K562 (cell line): ENCODE measurements around the gene RPTOR. TPM values are rescaled to one million over a fixed set of nuclear protein-coding genes. Genes with fewer than 3 reads are reported as not detected.
A peak's percentile ranks its signal among the peaks of the same experiment; 100 is the strongest.

Experiments
- ATAC-seq: fragments of 200-7000 bp; cut with Tn5 transposase; 3 replicates; pipeline ENCODE4 v1.9.1; 2020; ENCODE audit warnings: moderate library complexity
- BruUV-seq: library from RNA; stranded (reverse); fragments of 400-500 nt; replicated peaks from 2 replicates; lab custom pipeline; 2021; lab: Mats Ljungman, UMichigan
- CTCF ChIA-PET: fragments of 300-600 bp; formaldehyde crosslinking; extraction: SDS; loops from one replicate; lab custom pipeline; 2021; ENCODE audit warnings: low intra/inter-chr PET ratio; lab: Yijun Ruan, JAX
- POLR2A ChIA-PET: fragments of 300-600, 350-650 bp; sonication (Branson Sonifier 250); formaldehyde crosslinking; extraction: SDS; loops from one replicate; lab custom pipeline; 2021; ENCODE audit warnings: antibody characterized with exemption, inconsistent platforms; lab: Yijun Ruan, JAX
- DNase-seq, 4 experiments: peaks; one replicate each; pipeline versions ENCODE4 v3.0.0 to v3.0.0-alpha.2; 2011 to 2018; ENCODE audit warnings: low spot score in 3 of 4, mixed read lengths in 3 of 4; ENCODE audit errors: extremely low read depth in 1 of 4
- FAIRE-seq: peaks from 2 replicates; lab custom pipeline; 2011; peaks lifted over from hg19 to GRCh38; lab: Jason Lieb, UNC
- H2AFZ ChIP-seq: 2 replicates; pipeline ENCODE4 v1.6.0; 2011; ENCODE audit warnings: low read depth, low read length, control low read depth, inconsistent platforms
- H3K27ac ChIP-seq: fragments of 200-600 bp; 3 replicates; pipeline ENCODE4 v1.8.0; 2011; ENCODE audit warnings: low read depth, mild to moderate bottlenecking, control low read depth, inconsistent platforms, low read length, moderate library complexity, mixed read lengths; ENCODE audit errors: extremely low read depth
- H3K27me3 ChIP-seq, 2 experiments: fragments of 300-600 bp in 1 of 2; 2 replicates in 1 of 2; 3 replicates in 1 of 2; pipeline versions ENCODE4 v1.6.0 to v1.8.0; 2011; ENCODE audit warnings: inconsistent platforms in 2 of 2, low read length in 2 of 2, mild to moderate bottlenecking in 1 of 2, mixed read lengths in 1 of 2, moderate library complexity in 1 of 2; ENCODE audit not compliant: control insufficient read depth in 2 of 2, insufficient read depth in 2 of 2
- H3K36me3 ChIP-seq: fragments of 300-600 bp; 3 replicates; pipeline ENCODE4 v1.8.0; 2011; ENCODE audit warnings: mild to moderate bottlenecking, low read length, inconsistent platforms; ENCODE audit not compliant: control insufficient read depth, insufficient read depth
- H3K4me1 ChIP-seq, 2 experiments: fragments of 200-600 bp in 1 of 2; replicated peaks in 1 of 2; 2 replicates in 1 of 2; 3 replicates in 1 of 2; pipeline versions ENCODE4 v1.5.1 to v1.8.0; 2011; ENCODE audit warnings: inconsistent platforms in 2 of 2, low read length in 2 of 2, mild to moderate bottlenecking in 1 of 2, mixed read lengths in 1 of 2, moderate library complexity in 1 of 2; ENCODE audit not compliant: control insufficient read depth in 2 of 2, insufficient read depth in 2 of 2
- H3K4me2 ChIP-seq: 2 replicates; pipeline ENCODE4 v1.6.1; 2011; ENCODE audit warnings: low read length, control low read depth, inconsistent platforms, mixed read lengths; ENCODE audit not compliant: insufficient read depth
- H3K4me3 ChIP-seq: fragments of 200-600 bp; sonication (generic), shearing (Covaris generic); 2 replicates; pipeline ENCODE4 v1.5.1; 2016; ENCODE audit warnings: control low read depth, inconsistent platforms
- H3K79me2 ChIP-seq: fragments of 200-600 bp; 3 replicates; pipeline ENCODE4 v1.8.0; 2011; ENCODE audit warnings: low read length, inconsistent platforms; ENCODE audit not compliant: control insufficient read depth, insufficient read depth
- H3K9ac ChIP-seq, 2 experiments: 2 replicates each; pipeline versions ENCODE4 v1.6.0 to v1.6.1; 2011; ENCODE audit warnings: low read depth in 2 of 2, low read length in 2 of 2, control low read depth in 1 of 2, inconsistent platforms in 1 of 2, mild to moderate bottlenecking in 1 of 2, mixed read lengths in 1 of 2; ENCODE audit not compliant: insufficient read depth in 1 of 2
- H3K9me1 ChIP-seq: one replicate; pipeline ENCODE4 v1.6.0; 2011; ENCODE audit warnings: inconsistent platforms, mild to moderate bottlenecking, low read length, moderate library complexity; ENCODE audit not compliant: control insufficient read depth, insufficient read depth
- H3K9me3 ChIP-seq: replicated peaks from 2 replicates; pipeline ENCODE4 v1.5.1; 2011; ENCODE audit warnings: low read depth, low read length, inconsistent platforms; ENCODE audit not compliant: control insufficient read depth, insufficient read depth
- H4K20me1 ChIP-seq: replicated peaks from 2 replicates; pipeline ENCODE4 v1.6.1; 2011; ENCODE audit warnings: low read length, inconsistent platforms, mixed read lengths; ENCODE audit not compliant: control insufficient read depth, insufficient read depth
- CTCF ChIP-seq, 3 experiments: IDR thresholded peaks in 2 of 3; conservative IDR thresholded peaks in 1 of 3; 2 replicates each; pipeline ENCODE4 v1.5.1; 2011 to 2012; ENCODE audit warnings: low read length in 3 of 3, mild to moderate bottlenecking in 3 of 3, control low read depth in 2 of 3, improper control_type of control experiment in 1 of 3, inconsistent platforms in 1 of 3, low read depth in 1 of 3, mixed read lengths in 1 of 3, moderate library complexity in 1 of 3; ENCODE audit not compliant: insufficient read depth in 2 of 3
- FOXK1 ChIP-seq: sonication (generic); formaldehyde crosslinking; IDR thresholded peaks from 2 replicates; pipeline ENCODE4 v1.8.0; 2022; ENCODE audit warnings: missing genetic modification reagents, mild to moderate bottlenecking, borderline replicate concordance
- HIVEP1 ChIP-seq: fragments of 250-450 bp; sonication (Bioruptor Pico); IDR thresholded peaks from 2 replicates; pipeline ENCODE4 v1.4.0; 2020; ENCODE audit warnings: mild to moderate bottlenecking
- RBM22 ChIP-seq: fragments of 200-400 bp; formaldehyde crosslinking; IDR thresholded peaks from 2 replicates; pipeline ENCODE4 v1.6.1; 2018; ENCODE audit warnings: low read length, low read depth; ENCODE audit not compliant: poor library complexity, severe bottlenecking
- RFX7 ChIP-seq: fragments of 250-450 bp; sonication (Bioruptor Pico); IDR thresholded peaks from 2 replicates; pipeline ENCODE4 v1.5.1; 2021; ENCODE audit warnings: mild to moderate bottlenecking
- TSHZ1 ChIP-seq: fragments of 250-450 bp; sonication (Bioruptor Pico); IDR thresholded peaks from 2 replicates; pipeline ENCODE4 v1.4.0; 2020; ENCODE audit warnings: mild to moderate bottlenecking, moderate library complexity
- ZNF384 ChIP-seq: IDR thresholded peaks from 2 replicates; pipeline ENCODE4 v1.6.1; 2012; ENCODE audit warnings: low read depth, low read length, improper control_type of control experiment
- WGBS: fragments of 100-300 bp; shearing (Covaris generic); methylation state at CpG from one replicate; pipeline ENCODE4 v1.1.6; 2016; ENCODE audit warnings: low coverage, mixed read lengths; ENCODE audit not compliant: insufficient coverage; ENCODE audit errors: missing lambda C conversion rate; 5-methylcytosine and 5-hydroxymethylcytosine counted together
- in situ Hi-C: fragments of 300-500 bp; cut with MboI; formaldehyde crosslinking; loops from 4 replicates; pipeline ENCODE4 v1.15.0; 2018; ENCODE audit warnings: inconsistent platforms, mixed read lengths
- intact Hi-C: fragments of 100-400 bp; cut with micrococcal nuclease; formaldehyde crosslinking; loops from 2 replicates; pipeline ENCODE4 v1.14.2; 2022
- polyA plus RNA-seq, 8 experiments: library from polyadenylated mRNA; depleted of rRNA in 4 of 8; stranded (reverse) in 5 of 8; unstranded in 3 of 8; fragments of >200 nt; fragmentation: Nextera tagmentation in 2 of 8; fragmentation: Illumina TruSeq in 1 of 8; extraction: Ambion mirVana in 2 of 8; extraction: Trizol in 1 of 8; gene quantifications; 2 replicates each; pipeline versions ENCODE4 v1.2.1 to v1.2.3, GENCODE V29; 2011 to 2014; ENCODE audit warnings: inconsistent platforms in 1 of 8, missing spikeins in 1 of 8
- total RNA-seq, 7 experiments: library from RNA; depleted of rRNA in 6 of 7; stranded (reverse); fragments of >200 nt in 6 of 7; fragmentation: Illumina TruSeq in 2 of 7; extraction: Trizol in 2 of 7; gene quantifications; 2 replicates each; pipeline versions ENCODE4 v1.2.1 to v1.2.3, GENCODE V29; 2011 to 2021; ENCODE audit warnings: low replicate concordance in 1 of 7

Gene RPTOR
- total and polyA plus RNA-seq, 9 of the 15 experiments (the other 6 are each of a cell fraction or from before 2014, with no cell fraction given): 0.24 to 54.1 (median 10.2) TPM

- Histone ChIP-seq H3K9me3 (no peaks in the 10 kb centered on the region), H4K20me1 (no peaks in the 10 kb centered on the region)
- CTCF ChIA-PET: no interaction called here
- TF ChIP-seq RFX7 (no peak), RBM22 (peak; percentile 54)
- TF ChIP-seq, all 486 proteins: peak for 1
- ATAC-seq: no peak
- H2AFZ ChIP-seq: no peak overlapping the region
- H3K27ac ChIP-seq: no peak overlapping the region
- H3K9ac ChIP-seq: peak overlapping the region in 1 of 2 experiments; percentile 62; a peak in 1 of 4 replicates
- WGBS: 90% methylated on average over 17 of the region's 18 CpGs
- no peaks in the 10 kb centered on the region for H3K27me3 ChIP-seq
- H3K36me3 ChIP-seq: peaks cover 50% of the 10 kb centered on the region; the same call in 2 of the 3 replicates
- BruUV-seq: no TSS peak
- no peak for FAIRE-seq
- H3K4me3 ChIP-seq: no peak overlapping the region
- H3K4me1 ChIP-seq: peaks cover 0 to 8% of the 10 kb centered on the region in 2 experiments; a peak in 1 of 5 replicates
- H3K4me2 ChIP-seq: no peak overlapping the region
- intact Hi-C loops (no loop called here), in situ Hi-C loops (no loop called here)
- DNase-seq: no peak
- POLR2A ChIA-PET: no interaction called here
- no peaks in the 10 kb centered on the region for H3K9me1 ChIP-seq
- no peaks in the 10 kb centered on the region for H3K79me2 ChIP-seq
Measured at GRCh38 chr17:80925688-80926335, 381.2 kb downstream of the RPTOR start.

GRCh38 chr17:80926591-80927250, 382.1 kb downstream of the RPTOR start:
- POLR2A ChIA-PET: no interaction called here
- CTCF ChIA-PET: no interaction called here
- Histone ChIP-seq H3K27ac (no peak overlapping the region), H3K27me3 (no peaks in the 10 kb centered on the region), H3K9me3 (no peaks in the 10 kb centered on the region), H3K36me3 (peaks cover 48% of the 10 kb centered on the region; the same call in 2 of the 3 replicates), H3K9ac (0 out of 4 replicates have a peak overlapping the region, but pooled peaks of 1 of the 2 experiments have one; percentile 37), H3K79me2 (no peaks in the 10 kb centered on the region), H3K4me2 (no peak overlapping the region), H4K20me1 (no peaks in the 10 kb centered on the region), H2AFZ (no peak overlapping the region), H3K4me1 (peaks cover 0 to 4% of the 10 kb centered on the region in 2 experiments; a peak in 1 of 5 replicates), H3K9me1 (no peaks in the 10 kb centered on the region), H3K4me3 (no peak overlapping the region)
- no peak for FAIRE-seq
- no peak for TF ChIP-seq ZNF384
- TF ChIP-seq FOXK1 (CRISPR knock-in tag): no peak
- no peak for TF ChIP-seq TSHZ1 (CRISPR knock-in tag)
- no peak for TF ChIP-seq HIVEP1
- TF ChIP-seq CTCF (IDR thresholded peaks at IDR 0.05 in 2 of 3, conservative IDR thresholded peaks at IDR 0.05 in 1 of 3; ENCODE audit: insufficient read depth in 2 of 3, low read depth in 1 of 3, low read length in 3 of 3): peak in 1 of 3 experiments; percentile 17; a peak in 1 of 6 replicates
- no peak for ATAC-seq
- in situ Hi-C loops: no loop called here
- intact Hi-C loops: no loop called here
- BruUV-seq: no TSS peak
- DNase-seq: no peak
- 92% methylated on average over 15 of the region's 15 CpGs for WGBS
